HepG2 (cell line): ENCODE results near the gene ARHGAP22.

Experiments
- EZH2 ChIP-seq: conservative IDR thresholded peaks from 2 replicates; pipeline ENCODE4 v1.6.1; 2012; ENCODE audit warnings: mild to moderate bottlenecking, low read depth, low read length, moderate library complexity
- THAP9 ChIP-seq: sonication (generic); formaldehyde crosslinking; IDR thresholded peaks from 2 replicates; pipeline ENCODE4; 2020; ENCODE audit warnings: missing genetic modification reagents, mild to moderate bottlenecking, borderline replicate concordance
- UBTF ChIP-seq: sonication (generic); formaldehyde crosslinking; IDR thresholded peaks from 2 replicates; pipeline ENCODE4 v1.4.0; 2020; ENCODE audit warnings: mild to moderate bottlenecking, missing genetic modification reagents

GRCh38 chr10:48542471-48543181 is 62.2 kb downstream of the ARHGAP22 start:
- no peak for TF ChIP-seq EZH2
- no peak for TF ChIP-seq UBTF (CRISPR knock-in tag)
- no peak for TF ChIP-seq THAP9 (CRISPR knock-in tag)
